ENCODE measurements around the gene CHCHD6.

CHCHD6 gene

DNA sequence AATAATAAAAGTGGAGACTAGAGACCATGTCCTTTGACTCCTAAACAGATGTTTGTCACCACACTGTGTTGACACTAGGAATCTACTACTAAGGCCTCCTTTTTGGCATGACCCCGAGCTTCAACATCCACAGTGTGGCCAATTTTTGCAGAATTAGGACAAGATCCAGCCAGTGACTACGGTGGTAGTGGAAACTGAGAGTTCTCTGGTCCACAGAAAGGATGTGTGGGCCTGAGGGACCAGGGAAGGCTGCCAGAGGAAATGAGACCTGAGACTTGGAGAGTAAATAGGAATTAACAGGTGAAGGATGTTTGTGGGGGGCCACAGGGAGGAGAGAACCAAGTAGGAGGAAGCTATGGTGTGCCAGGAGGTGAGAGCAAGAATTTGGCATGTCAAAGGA, 122.7 kb downstream of the CHCHD6 start:
- no peak overlapping the region for H3K4me3 ChIP-seq (replicated peaks; ENCODE audit: low read depth, low read length)
- TF ChIP-seq, protein P1, sequence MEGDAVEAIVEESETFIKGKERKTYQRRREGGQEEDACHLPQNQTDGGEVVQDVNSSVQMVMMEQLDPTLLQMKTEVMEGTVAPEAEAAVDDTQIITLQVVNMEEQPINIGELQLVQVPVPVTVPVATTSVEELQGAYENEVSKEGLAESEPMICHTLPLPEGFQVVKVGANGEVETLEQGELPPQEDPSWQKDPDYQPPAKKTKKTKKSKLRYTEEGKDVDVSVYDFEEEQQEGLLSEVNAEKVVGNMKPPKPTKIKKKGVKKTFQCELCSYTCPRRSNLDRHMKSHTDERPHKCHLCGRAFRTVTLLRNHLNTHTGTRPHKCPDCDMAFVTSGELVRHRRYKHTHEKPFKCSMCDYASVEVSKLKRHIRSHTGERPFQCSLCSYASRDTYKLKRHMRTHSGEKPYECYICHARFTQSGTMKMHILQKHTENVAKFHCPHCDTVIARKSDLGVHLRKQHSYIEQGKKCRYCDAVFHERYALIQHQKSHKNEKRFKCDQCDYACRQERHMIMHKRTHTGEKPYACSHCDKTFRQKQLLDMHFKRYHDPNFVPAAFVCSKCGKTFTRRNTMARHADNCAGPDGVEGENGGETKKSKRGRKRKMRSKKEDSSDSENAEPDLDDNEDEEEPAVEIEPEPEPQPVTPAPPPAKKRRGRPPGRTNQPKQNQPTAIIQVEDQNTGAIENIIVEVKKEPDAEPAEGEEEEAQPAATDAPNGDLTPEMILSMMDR (IDR thresholded peaks at IDR 0.05; ENCODE audit: low read length, missing control alignments) = no peak
- DNase-seq (ENCODE audit: low read depth) = no peak

DNA sequence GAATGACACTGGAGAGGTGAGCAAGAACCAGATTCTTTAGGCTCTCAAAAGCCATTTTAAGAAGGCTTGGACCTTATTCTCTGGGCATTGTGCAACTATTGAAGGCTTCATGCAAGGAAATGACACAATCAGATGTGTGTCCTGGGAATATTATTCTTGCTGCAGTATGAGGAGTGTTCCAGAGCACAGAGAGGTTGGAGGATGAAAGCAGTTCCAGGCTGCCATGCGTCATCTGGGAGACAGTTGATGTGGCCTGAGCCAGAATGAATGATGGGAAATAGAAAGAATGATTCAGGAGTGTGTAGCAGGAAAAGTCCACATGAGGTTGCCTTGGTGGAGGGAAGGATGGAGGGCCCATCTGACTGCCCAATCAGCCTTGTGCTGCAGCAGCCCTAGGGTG, 123.1 kb downstream of the CHCHD6 start:
- TF ChIP-seq, protein P1 (IDR thresholded peaks at IDR 0.05; ENCODE audit: low read length, missing control alignments) = no peak
- DNase-seq (ENCODE audit: low read depth) = peak; percentile 91
- H3K4me3 ChIP-seq (replicated peaks; ENCODE audit: low read depth, low read length) = no peak overlapping the region

DNA sequence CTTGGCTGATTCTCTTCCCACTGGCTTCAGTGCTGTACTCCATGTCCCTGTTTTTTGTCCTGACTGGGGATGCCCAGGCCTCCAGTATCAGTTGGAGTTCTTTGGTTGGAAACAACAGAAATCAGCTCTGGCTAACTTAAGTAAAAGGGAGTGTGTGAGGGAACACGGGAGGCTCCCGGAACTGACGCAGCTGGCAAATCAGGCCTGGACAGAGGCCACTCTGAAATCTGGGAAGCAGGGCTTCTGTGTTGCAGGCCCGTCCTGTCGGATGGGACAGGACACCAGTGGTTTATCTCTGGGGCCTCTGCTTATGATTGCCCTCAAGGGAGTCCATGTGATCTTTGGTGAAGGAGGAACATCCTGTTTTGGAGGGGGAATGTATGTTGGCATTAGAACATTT, 124.3 kb downstream of the CHCHD6 start:
- peak; percentile 49 for DNase-seq (ENCODE audit: low read depth)
- TF ChIP-seq, protein P1 (IDR thresholded peaks at IDR 0.05; ENCODE audit: low read length, missing control alignments) = no peak
- no peak overlapping the region for H3K4me3 ChIP-seq (replicated peaks; ENCODE audit: low read depth, low read length)

DNA sequence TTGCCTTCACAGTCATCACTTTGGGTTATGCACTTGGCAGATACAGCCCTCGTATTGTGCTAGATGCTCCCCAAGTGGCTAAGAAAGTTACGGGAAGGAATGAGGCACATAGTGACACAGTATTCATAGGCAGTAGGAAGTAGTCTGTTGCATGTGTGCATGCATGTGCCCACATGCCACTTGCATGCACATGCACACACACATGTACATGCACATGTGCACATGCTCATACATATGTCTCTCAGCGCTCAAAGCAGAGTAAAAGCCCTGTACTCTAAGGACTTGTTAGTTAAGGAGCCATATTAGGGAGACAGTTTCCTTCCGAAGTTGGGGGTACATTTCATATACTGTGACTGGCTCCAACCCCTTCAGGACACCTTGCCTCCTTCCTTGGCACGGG, 128.9 kb downstream of the CHCHD6 start:
- TF ChIP-seq, protein P1 (IDR thresholded peaks at IDR 0.05; ENCODE audit: low read length, missing control alignments) = no peak

DNA sequence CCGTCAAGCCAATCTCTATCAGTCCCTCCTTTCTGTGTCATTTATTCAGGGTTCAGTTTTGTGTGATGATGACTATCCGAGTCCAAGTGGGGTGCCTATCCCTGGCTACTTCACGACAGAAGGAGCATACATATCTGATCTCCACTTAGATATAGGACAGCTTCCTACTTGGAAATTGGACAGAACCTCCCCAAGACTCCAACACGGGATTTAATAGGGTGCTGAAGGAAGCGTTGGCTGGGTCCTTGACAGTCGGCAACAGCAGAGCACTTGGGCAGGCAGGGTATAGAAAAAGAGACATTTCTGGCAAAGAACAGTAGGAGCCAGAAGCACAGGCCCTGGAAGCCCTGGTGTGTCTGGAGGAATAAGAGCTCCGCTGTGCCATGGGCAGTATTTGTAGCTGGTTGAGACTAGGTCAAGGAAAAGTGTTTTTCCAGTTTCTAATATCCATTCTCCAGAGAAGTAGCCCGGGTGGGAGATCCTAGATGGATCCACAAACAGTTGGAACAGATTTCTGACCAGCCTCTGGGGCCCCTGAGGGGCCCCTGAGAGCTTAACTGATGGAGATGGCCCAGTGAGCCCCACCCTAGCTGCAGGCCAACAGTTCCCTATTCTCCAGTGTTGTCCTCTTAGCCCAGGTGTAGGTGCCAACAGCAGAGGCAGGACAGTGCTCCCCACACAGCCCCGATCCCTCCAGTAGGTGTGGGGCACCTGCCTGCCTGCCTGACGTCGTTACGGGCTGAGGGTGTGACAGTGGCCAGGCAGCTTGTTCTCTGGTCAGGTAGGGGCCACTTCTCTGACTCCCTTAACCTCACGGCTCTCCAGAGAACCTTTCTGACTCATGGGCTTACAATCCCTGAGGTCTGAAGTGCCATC, 130.8 kb downstream of the CHCHD6 start:
- DNase-seq (ENCODE audit: low read depth) = no peak
- H3K4me3 ChIP-seq (replicated peaks; ENCODE audit: low read depth, low read length) = no peak overlapping the region
- TF ChIP-seq, protein P1 (IDR thresholded peaks at IDR 0.05; ENCODE audit: low read length, missing control alignments) = no peak

More for the DNA sequence above, 128.9 kb downstream of the CHCHD6 start:
- no peak for DNase-seq (ENCODE audit: low read depth)
- no peak overlapping the region for H3K4me3 ChIP-seq (replicated peaks; ENCODE audit: low read depth, low read length)

DNA sequence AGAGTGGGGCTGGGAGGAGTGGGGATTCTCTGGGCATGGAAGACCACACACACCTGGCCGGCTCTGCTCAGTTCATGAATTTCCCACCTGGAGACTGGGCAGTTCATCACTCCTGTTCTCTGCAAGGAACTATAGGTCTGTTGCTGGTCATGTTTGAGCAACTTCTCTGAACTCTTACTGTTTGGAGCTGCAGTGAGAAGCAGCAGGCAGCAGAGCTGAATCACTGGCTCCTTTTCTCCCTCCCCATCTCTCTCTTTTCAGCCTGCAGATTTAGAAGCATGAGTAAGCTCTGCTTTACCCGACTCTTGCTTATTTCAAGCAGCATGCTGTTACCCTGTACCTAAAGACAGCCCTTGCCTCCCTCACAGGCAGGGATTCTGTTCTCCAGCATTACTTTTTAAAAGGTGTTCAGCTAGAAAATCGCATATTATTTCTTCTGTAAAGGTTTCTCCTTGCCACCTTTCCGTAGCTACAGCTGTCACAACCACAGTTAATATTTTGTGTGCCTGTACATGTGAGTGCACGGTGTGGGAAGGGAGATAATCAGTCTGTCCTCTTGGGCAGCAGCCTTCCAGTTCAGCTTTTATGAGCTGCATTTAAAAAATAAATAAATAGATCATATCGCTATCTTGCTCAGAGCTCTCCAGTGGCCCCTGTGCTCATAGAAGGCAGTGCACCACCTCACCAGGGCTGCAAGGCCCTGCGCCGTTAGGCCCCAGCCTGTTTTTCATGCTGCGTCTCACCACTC, 131.6 kb downstream of the CHCHD6 start:
- TF ChIP-seq, protein P1 (IDR thresholded peaks at IDR 0.05; ENCODE audit: low read length, missing control alignments) = peak; percentile 35
- no peak overlapping the region for H3K4me3 ChIP-seq (replicated peaks; ENCODE audit: low read depth, low read length)
- peak; percentile 55 for DNase-seq (ENCODE audit: low read depth)
